ENCODE data around the gene PRSS22. TPM values are rescaled to one million over a fixed set of nuclear protein-coding genes. Genes with fewer than 3 reads are reported as not detected.

Gene PRSS22
- total RNA-seq, 6 donors from 2014 or later, result 9.3 to 24.8 (median 16.6) TPM

- WGBS, 2 donors, result 6% methylated on average over 12 of the region's 12 CpGs; no CpG with 5 or more reads in 1 of the 2 donors
- DNase-seq, result peak; percentile 74 to 90
- H3K27me3 ChIP-seq, result no peaks in the 10 kb centered on the region
These were observed 19.0 kb downstream of the PRSS22 start for GRCh38 chr16:2838928-2839327.

GRCh38 chr16:2836646-2837508, 21.1 kb downstream of the PRSS22 start:
- 70 to 76% methylated on average over 13 of the region's 13 CpGs for WGBS, 2 donors
- no peak for TF ChIP-seq POLR2A (IDR thresholded peaks at IDR 0.05)
- no peak for TF ChIP-seq CTCF (IDR thresholded peaks at IDR 0.05)
- no peak for TF ChIP-seq EP300 (IDR thresholded peaks at IDR 0.05)
- no peak for TF ChIP-seq POLR2AphosphoS5 (IDR thresholded peaks at IDR 0.05)
- no peak overlapping the region for H3K4me3 ChIP-seq

More at GRCh38 chr16:2838928-2839327, 19.0 kb downstream of the PRSS22 start:
- H3K36me3 ChIP-seq, result no peaks in the 10 kb centered on the region
- peak; percentile 80 to 82 for ATAC-seq (ENCODE audit: low FRiP score in 2 of 2)
- no peak overlapping the region for H3K27ac ChIP-seq
- TF ChIP-seq POLR2AphosphoS5 (IDR thresholded peaks at IDR 0.05) (no peak), CTCF (IDR thresholded peaks at IDR 0.05) (peak; percentile 65 to 93 (median 86))
- H3K4me1 ChIP-seq, result peaks cover 15 to 30% (median 17%) of the 10 kb centered on the region in 4 donors
- no peaks in the 10 kb centered on the region for H3K9me3 ChIP-seq
- H3K4me3 ChIP-seq, result no peak overlapping the region

GRCh38 chr16:2835638-2836493, 22.1 kb downstream of the PRSS22 start:
- Histone ChIP-seq H3K27ac (peak overlapping the region; percentile 0 to 69 (median 58)), H3K4me1 (peaks cover 0 to 12% (median 4%) of the 10 kb centered on the region in 4 donors), H3K4me3 (no peak overlapping the region), H3K27me3 (no peaks in the 10 kb centered on the region), H3K9me3 (no peaks in the 10 kb centered on the region), H3K36me3 (no peaks in the 10 kb centered on the region)
- TF ChIP-seq EP300 (IDR thresholded peaks at IDR 0.05) (peak in 1 of 4 donors; percentile 57), CTCF (IDR thresholded peaks at IDR 0.05) (peak in 1 of 6 experiments; percentile 27), POLR2AphosphoS5 (IDR thresholded peaks at IDR 0.05) (peak; percentile 52 to 64), POLR2A (IDR thresholded peaks at IDR 0.05) (no peak)
- ATAC-seq (ENCODE audit: low FRiP score in 2 of 2), result peak; percentile 64 to 70
- peak in 1 of 2 donors; percentile 77 for DNase-seq
- WGBS, 2 donors, result 32 to 38% methylated on average over 19 to 22 of the region's 22 CpGs

More at GRCh38 chr16:2836646-2837508, 21.1 kb downstream of the PRSS22 start:
- DNase-seq (no peak), ATAC-seq (ENCODE audit: low FRiP score in 2 of 2) (no peak)
- H3K27me3 ChIP-seq, result no peaks in the 10 kb centered on the region
- peak overlapping the region in 3 of 4 donors; percentile 52 to 69 (median 65) for H3K27ac ChIP-seq
- no peaks in the 10 kb centered on the region for H3K36me3 ChIP-seq
- H3K4me1 ChIP-seq, result peaks cover 6 to 22% (median 9%) of the 10 kb centered on the region in 4 donors
- no peaks in the 10 kb centered on the region for H3K9me3 ChIP-seq

GRCh38 chr16:2834968-2835367, 23.0 kb downstream of the PRSS22 start:
- TF ChIP-seq POLR2A (IDR thresholded peaks at IDR 0.05) (no peak), POLR2AphosphoS5 (IDR thresholded peaks at IDR 0.05) (no peak), EP300 (IDR thresholded peaks at IDR 0.05) (no peak), CTCF (IDR thresholded peaks at IDR 0.05) (no peak)
- DNase-seq (no peak), ATAC-seq (ENCODE audit: low FRiP score in 2 of 2) (no peak)
- Histone ChIP-seq H3K4me1 (peaks cover 0 to 11% (median 8%) of the 10 kb centered on the region in 4 donors), H3K9me3 (no peaks in the 10 kb centered on the region), H3K4me3 (no peak overlapping the region), H3K27me3 (no peaks in the 10 kb centered on the region), H3K27ac (no peak overlapping the region), H3K36me3 (no peaks in the 10 kb centered on the region)
- WGBS, 2 donors, result 91 to 93% methylated on average over 3 of the region's 3 CpGs
